ENCODE data around the gene HSPB3. TPM values are rescaled to one million over a fixed set of nuclear protein-coding genes. Genes with fewer than 3 reads are reported as not detected.

HSPB3 gene
- total and polyA plus RNA-seq, 2 of the 4 experiments (the other 2 are of a cell fraction) = 0.31 to 0.54 TPM

- CTCF ChIA-PET = no interaction called here
- WGBS, 2 experiments (ENCODE audit: extremely low coverage in 2 of 2, insufficient read length in 1 of 2) = no CpG with 5 or more reads among the region's 2 CpGs
Measured at GRCh38 chr5:54425258-54425657, 30.2 kb upstream of the HSPB3 start.

More at GRCh38 chr5:54425258-54425657, 30.2 kb upstream of the HSPB3 start:
- in situ Hi-C loops (cut with MboI; ENCODE audit: low sequenced_read_pairs) (no loop called here), dilution Hi-C loops (cut with HindIII; ENCODE audit: low sequenced_read_pairs, unreplicated experiment) (no loop called here), intact Hi-C loops (cut with micrococcal nuclease) (no loop called here)
- Histone ChIP-seq H2BK120ac (ENCODE audit: low read depth, low read length) (no peak overlapping the region), H3K14ac (replicated peaks; ENCODE audit: low read depth, low read length) (no peak overlapping the region), H2BK20ac (ENCODE audit: low read depth, low read length) (no peak overlapping the region), H4K8ac (ENCODE audit: low read depth in 2 of 2, low read length in 2 of 2) (no peak overlapping the region), H3K4ac (ENCODE audit: low read depth, low read length) (no peak overlapping the region), H3K56ac (ENCODE audit: extremely low read depth, insufficient read depth, low read length) (no peak overlapping the region), H3K4me1 (ENCODE audit: control insufficient read depth, insufficient read depth, low read length) (no peaks in the 10 kb centered on the region), H2BK5ac (ENCODE audit: low read depth, low read length, poor library complexity, severe bottlenecking) (no peak overlapping the region), H3K27ac (ENCODE audit: insufficient read depth, low read length) (no peak overlapping the region), H3K9ac (ENCODE audit: low read depth, low read length) (no peak overlapping the region), H3K79me1 (ENCODE audit: low read depth in 1 of 2, low read length in 2 of 2) (no peaks in the 10 kb centered on the region), H4K91ac (ENCODE audit: insufficient read depth, low read depth, low read length) (no peak overlapping the region), H3K4me2 (ENCODE audit: low read depth, low read length) (no peak overlapping the region), H3K23ac (ENCODE audit: low read depth, low read length) (no peak overlapping the region), H3K9me1 (ENCODE audit: insufficient read depth, low read length) (no peaks in the 10 kb centered on the region), H2BK15ac (ENCODE audit: low read depth, low read length) (no peak overlapping the region), H2AK5ac (ENCODE audit: low read depth, low read length) (no peak overlapping the region), H3K18ac (ENCODE audit: low read depth, low read length) (no peak overlapping the region), H3K36me3 (ENCODE audit: control insufficient read depth, insufficient read depth, low read length) (no peaks in the 10 kb centered on the region), H4K20me1 (ENCODE audit: insufficient read depth, low read length) (no peaks in the 10 kb centered on the region), H4K5ac (ENCODE audit: low read depth, low read length) (no peak overlapping the region), H2AK9ac (replicated peaks; ENCODE audit: low read depth, low read length, poor library complexity) (no peak overlapping the region), H3K27me3 (ENCODE audit: control insufficient read depth, insufficient read depth, low read length) (peaks cover 32% of the 10 kb centered on the region), H3K9me3 (ENCODE audit: control insufficient read depth, insufficient read depth, low read length) (no peaks in the 10 kb centered on the region), H3K4me3 (ENCODE audit: insufficient read depth, low read depth, low read length) (no peak overlapping the region), H2AFZ (replicated peaks; ENCODE audit: low read length, poor library complexity) (no peak overlapping the region)
- POLR2A ChIA-PET (ENCODE audit: unreplicated experiment) = no interaction called here
- ATAC-seq (ENCODE audit: low read depth) (no peak), DNase-seq (no peak)
- TF ChIP-seq, protein P1, sequence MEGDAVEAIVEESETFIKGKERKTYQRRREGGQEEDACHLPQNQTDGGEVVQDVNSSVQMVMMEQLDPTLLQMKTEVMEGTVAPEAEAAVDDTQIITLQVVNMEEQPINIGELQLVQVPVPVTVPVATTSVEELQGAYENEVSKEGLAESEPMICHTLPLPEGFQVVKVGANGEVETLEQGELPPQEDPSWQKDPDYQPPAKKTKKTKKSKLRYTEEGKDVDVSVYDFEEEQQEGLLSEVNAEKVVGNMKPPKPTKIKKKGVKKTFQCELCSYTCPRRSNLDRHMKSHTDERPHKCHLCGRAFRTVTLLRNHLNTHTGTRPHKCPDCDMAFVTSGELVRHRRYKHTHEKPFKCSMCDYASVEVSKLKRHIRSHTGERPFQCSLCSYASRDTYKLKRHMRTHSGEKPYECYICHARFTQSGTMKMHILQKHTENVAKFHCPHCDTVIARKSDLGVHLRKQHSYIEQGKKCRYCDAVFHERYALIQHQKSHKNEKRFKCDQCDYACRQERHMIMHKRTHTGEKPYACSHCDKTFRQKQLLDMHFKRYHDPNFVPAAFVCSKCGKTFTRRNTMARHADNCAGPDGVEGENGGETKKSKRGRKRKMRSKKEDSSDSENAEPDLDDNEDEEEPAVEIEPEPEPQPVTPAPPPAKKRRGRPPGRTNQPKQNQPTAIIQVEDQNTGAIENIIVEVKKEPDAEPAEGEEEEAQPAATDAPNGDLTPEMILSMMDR (conservative IDR thresholded peaks at IDR 0.05; ENCODE audit: low read depth, low read length) = no peak
- TF ChIP-seq CEBPB (IDR thresholded peaks at IDR 0.05; ENCODE audit: low read depth, low read length) (no peak), FOS (IDR thresholded peaks at IDR 0.05; ENCODE audit: low read depth, low read length) (no peak), RAD21 (IDR thresholded peaks at IDR 0.05; ENCODE audit: low read length) (no peak), SMC3 (IDR thresholded peaks at IDR 0.05; ENCODE audit: low read depth, low read length) (no peak), RCOR1 (IDR thresholded peaks at IDR 0.05; ENCODE audit: insufficient replicate concordance, low read length) (no peak), POLR2A (IDR thresholded peaks at IDR 0.05; ENCODE audit: low read depth, low read length) (no peak), CHD1 (IDR thresholded peaks at IDR 0.05; ENCODE audit: low read depth, low read length) (no peak), BHLHE40 (IDR thresholded peaks at IDR 0.05; ENCODE audit: low read depth, low read length) (no peak), NFE2L2 (IDR thresholded peaks at IDR 0.05; ENCODE audit: low read depth, low read length) (no peak), MXI1 (IDR thresholded peaks at IDR 0.05; ENCODE audit: borderline replicate concordance, low read depth, low read length) (no peak), MAZ (IDR thresholded peaks at IDR 0.05; ENCODE audit: borderline replicate concordance, low read depth, low read length) (no peak), MAFK (IDR thresholded peaks at IDR 0.05; ENCODE audit: low read depth, low read length) (no peak), RFX5 (IDR thresholded peaks at IDR 0.05; ENCODE audit: low read depth, low read length) (no peak)
- no TSS peak for BruUV-seq (replicated peaks)
